Kidney (tissue), 14 donors: ENCODE data around the gene CD72. TPM values are rescaled to one million over a fixed set of nuclear protein-coding genes. Genes with fewer than 3 reads are reported as not detected.

ENCODE experiments used
- DNase-seq, 5 donors: peaks; one replicate each; pipeline ENCODE4 v3.0.0-alpha.2; 2013 to 2020
- FAIRE-seq: peaks from 2 replicates; lab custom pipeline; 2012; peaks lifted over from hg19 to GRCh38; lab: Jason Lieb, UNC
- H3K27ac ChIP-seq, 2 donors: one replicate each; pipeline ENCODE4 v1.7.0; 2013; ENCODE audit warnings: low read depth in 2 of 2, low read length in 2 of 2, inconsistent platforms in 1 of 2
- H3K27me3 ChIP-seq: one replicate; pipeline ENCODE4 v1.7.1; 2013; ENCODE audit warnings: low read length, inconsistent platforms; ENCODE audit not compliant: control insufficient read depth, insufficient read depth
- H3K36me3 ChIP-seq, 3 donors: one replicate each; pipeline versions ENCODE4 v1.7.0 to v1.7.1; 2013; ENCODE audit warnings: low read length in 3 of 3, control low read depth in 1 of 3, inconsistent platforms in 1 of 3; ENCODE audit not compliant: insufficient read depth in 3 of 3, control insufficient read depth in 2 of 3
- H3K4me1 ChIP-seq, 3 donors: one replicate each; pipeline versions ENCODE4 v1.7.0 to v1.7.1; 2013; ENCODE audit warnings: low read length in 3 of 3, inconsistent platforms in 1 of 3, low read depth in 1 of 3; ENCODE audit not compliant: control insufficient read depth in 2 of 3, insufficient read depth in 2 of 3
- H3K4me3 ChIP-seq, 3 donors: one replicate each; pipeline versions ENCODE4 v1.7.0 to v1.8.1; 2013; ENCODE audit warnings: low read length in 3 of 3, control low read depth in 1 of 3, inconsistent platforms in 1 of 3
- H3K9ac ChIP-seq, 3 donors: one replicate each; pipeline versions ENCODE4 v1.7.0 to v1.7.1; 2013; ENCODE audit warnings: low read length in 3 of 3, control low read depth in 1 of 3, inconsistent platforms in 1 of 3
- H3K9me3 ChIP-seq, 3 donors: one replicate each; pipeline versions ENCODE4 v1.7.0 to v1.7.1; 2013; ENCODE audit warnings: low read length in 3 of 3, control low read depth in 1 of 3, inconsistent platforms in 1 of 3; ENCODE audit not compliant: control insufficient read depth in 2 of 3, insufficient read depth in 1 of 3
- intact Hi-C: fragments of 100-400 bp; cut with DNase I; formaldehyde crosslinking; loops from one replicate; pipeline ENCODE4 v1.11.1; 2022
- polyA plus RNA-seq: library from polyadenylated mRNA; stranded (reverse); fragments of 350-450 nt; fragmentation: Illumina TruSeq; extraction: RNeasy Lipid Tissue Mini Kit (QIAGEN cat#74804); gene quantifications from one replicate; pipeline ENCODE4 v1.2.3, GENCODE V29; 2014; ENCODE audit warnings: low read depth, low replicate concordance; ENCODE audit not compliant: insufficient read depth
- total RNA-seq: library from RNA; stranded (reverse); fragmentation: NEBNext Ultra II Directional; extraction: Animal tissue kit (Norgen Biotek cat#: 25700); gene quantifications from one replicate; pipeline ENCODE4 v1.2.1, GENCODE V29; 2021
- TF ChIP-seq, protein P1 (sequence below): IDR thresholded peaks from 3 replicates; pipeline ENCODE4 v1.5.1; 2012; ENCODE audit warnings: mild to moderate bottlenecking, moderate library complexity, borderline replicate concordance; ENCODE audit not compliant: insufficient read depth; ENCODE audit errors: extremely low read depth
- donor health status: control.
- donor health status: control.
- donor health status: control.
- donor health status: control.
- donor health status: control.
- donor health status: DM: yes; HTN: yes; CAD: no.
- donor health status: Normal renal cell carcinoma (clear cell type).

Gene CD72
- total and polyA plus RNA-seq, 2 donors from 2014 or later, result 2.3 to 7.1 TPM

DNA sequence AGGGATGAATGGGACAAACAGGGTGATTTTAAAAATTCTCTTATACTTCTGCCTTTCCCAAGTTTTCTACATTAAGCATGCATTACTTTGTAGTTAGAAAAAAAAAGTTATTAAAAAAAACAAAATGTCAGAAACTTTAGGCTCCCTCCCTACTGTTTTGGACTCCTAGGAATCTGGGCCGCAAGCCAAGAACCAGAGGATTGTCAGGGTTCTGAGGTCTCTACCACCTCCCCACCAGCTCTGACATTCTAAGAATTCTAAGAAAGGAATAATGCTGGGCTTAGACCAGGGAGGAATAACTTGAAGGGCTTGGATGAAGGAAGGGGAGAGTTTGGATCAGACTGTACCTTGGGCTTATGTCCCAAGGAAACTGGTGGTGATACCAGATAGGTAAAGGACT is 47.8 kb upstream of the CD72 start:
- Histone ChIP-seq H3K36me3 (peaks cover 0 to 3% (median 0%) of the 10 kb centered on the region in 3 donors), H3K9ac (no peak overlapping the region), H3K9me3 (no peaks in the 10 kb centered on the region), H3K4me1 (peaks cover 0 to 18% (median 16%) of the 10 kb centered on the region in 3 donors), H3K4me3 (no peak overlapping the region), H3K27ac (no peak overlapping the region), H3K27me3 (no peaks in the 10 kb centered on the region)
- TF ChIP-seq, protein P1, sequence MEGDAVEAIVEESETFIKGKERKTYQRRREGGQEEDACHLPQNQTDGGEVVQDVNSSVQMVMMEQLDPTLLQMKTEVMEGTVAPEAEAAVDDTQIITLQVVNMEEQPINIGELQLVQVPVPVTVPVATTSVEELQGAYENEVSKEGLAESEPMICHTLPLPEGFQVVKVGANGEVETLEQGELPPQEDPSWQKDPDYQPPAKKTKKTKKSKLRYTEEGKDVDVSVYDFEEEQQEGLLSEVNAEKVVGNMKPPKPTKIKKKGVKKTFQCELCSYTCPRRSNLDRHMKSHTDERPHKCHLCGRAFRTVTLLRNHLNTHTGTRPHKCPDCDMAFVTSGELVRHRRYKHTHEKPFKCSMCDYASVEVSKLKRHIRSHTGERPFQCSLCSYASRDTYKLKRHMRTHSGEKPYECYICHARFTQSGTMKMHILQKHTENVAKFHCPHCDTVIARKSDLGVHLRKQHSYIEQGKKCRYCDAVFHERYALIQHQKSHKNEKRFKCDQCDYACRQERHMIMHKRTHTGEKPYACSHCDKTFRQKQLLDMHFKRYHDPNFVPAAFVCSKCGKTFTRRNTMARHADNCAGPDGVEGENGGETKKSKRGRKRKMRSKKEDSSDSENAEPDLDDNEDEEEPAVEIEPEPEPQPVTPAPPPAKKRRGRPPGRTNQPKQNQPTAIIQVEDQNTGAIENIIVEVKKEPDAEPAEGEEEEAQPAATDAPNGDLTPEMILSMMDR, result no peak
- DNase-seq (peak in 1 of 5 donors; percentile 69), FAIRE-seq (no peak)
- intact Hi-C loops, result no loop called here

DNA sequence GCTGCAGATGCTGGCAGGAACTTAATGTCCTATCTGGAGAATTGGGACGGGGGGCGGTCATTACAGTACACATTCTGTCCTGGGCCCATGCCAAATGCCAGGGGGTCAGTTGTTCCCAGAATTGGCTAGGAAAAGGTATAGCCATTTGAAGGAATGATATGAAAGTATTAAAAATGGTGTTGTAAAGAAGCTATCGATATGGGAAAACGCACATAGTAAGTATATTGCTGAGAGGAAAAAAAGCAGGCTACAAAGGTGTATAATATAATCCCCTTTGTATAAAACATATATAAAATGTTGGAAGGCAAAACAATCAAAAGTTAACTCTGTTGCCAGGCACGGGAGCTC is 47.2 kb upstream of the CD72 start:
- Histone ChIP-seq H3K4me3 (peak overlapping the region; percentile 63 to 64 (median 64)), H3K9me3 (no peaks in the 10 kb centered on the region), H3K27ac (peak overlapping the region in 1 of 2 donors; percentile 38), H3K4me1 (peaks cover 0 to 18% (median 16%) of the 10 kb centered on the region in 3 donors), H3K27me3 (no peaks in the 10 kb centered on the region), H3K36me3 (peaks cover 0 to 9% (median 3%) of the 10 kb centered on the region in 3 donors), H3K9ac (peak overlapping the region in 2 of 3 donors; percentile 39 to 45)
- TF ChIP-seq, protein P1, result no peak
- intact Hi-C loops, result no loop called here
- no peak for FAIRE-seq
- no peak for DNase-seq

DNA sequence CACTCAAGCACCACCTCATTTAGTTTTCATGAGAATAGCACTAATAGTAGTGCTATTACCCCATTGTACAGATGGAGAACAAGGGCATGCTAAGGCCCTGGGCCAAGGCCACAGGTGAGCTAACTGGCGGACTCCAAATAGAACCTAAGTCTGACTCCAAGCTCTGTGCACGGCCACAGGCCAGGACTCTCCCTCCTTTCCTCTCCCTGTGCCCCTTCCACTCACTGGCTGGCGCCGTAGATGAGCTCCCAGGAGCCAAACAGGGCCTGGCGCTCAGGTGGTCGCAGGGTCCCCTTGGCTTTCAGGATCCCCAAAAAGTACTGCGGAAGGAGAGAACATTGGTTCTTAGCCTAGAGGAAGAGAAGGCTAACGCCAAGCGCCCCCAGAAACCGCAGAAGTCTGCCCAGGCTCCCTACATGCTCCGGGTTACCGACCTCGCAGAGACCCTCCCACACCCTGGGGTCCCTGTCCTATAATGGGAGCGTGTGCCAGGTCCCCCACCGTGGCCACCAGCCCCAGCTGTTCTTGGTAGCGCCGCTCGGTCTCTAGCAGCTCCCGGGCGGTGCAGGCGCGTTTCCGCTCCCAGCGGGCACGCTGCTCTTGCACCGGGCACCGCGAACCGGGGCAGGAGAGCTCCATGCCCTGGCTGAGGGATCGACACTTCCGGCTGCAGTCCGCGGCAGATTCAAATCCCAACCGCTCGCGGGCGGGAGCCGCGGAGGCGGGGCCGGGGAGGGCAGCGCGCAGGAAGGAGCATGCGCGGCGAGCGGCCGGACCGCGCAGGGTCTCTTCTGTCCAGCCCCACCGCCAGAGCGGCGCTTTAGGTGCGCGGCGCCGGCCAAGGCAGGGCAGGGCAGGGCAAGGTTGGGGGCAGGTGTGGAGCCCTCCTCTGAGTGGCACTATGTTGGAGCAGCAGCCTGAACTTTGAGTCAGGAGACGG is 46.6 kb upstream of the CD72 start, which contains the start of gene ARHGEF39:
Gene ARHGEF39, minus strand, starts transcription at position 665 of the 940 bp plus-strand sequence. Its CDS starts 26 bp downstream, at position 639.
- Histone ChIP-seq H3K4me1 (peaks cover 0 to 16% (median 15%) of the 10 kb centered on the region in 3 donors), H3K27ac (peak within 1 kb of the TSS; percentile 37 to 38), H3K4me3 (peak within 1 kb of the TSS; percentile 63 to 64 (median 64)), H3K9ac (peak within 1 kb of the TSS in 2 of 3 donors; percentile 39 to 45), H3K36me3 (peaks cover 0 to 10% (median 3%) of the 10 kb centered on the region in 3 donors), H3K9me3 (no peaks in the 10 kb centered on the region), H3K27me3 (no peaks in the 10 kb centered on the region)
- DNase-seq (peak; percentile 89 to 95 (median 92)), FAIRE-seq (no peak)
- intact Hi-C loops, result no loop called here
- TF ChIP-seq, protein P1, result peak; percentile 18
